ENCODE results near the gene WT1. TPM values are rescaled to one million over a fixed set of nuclear protein-coding genes. Genes with fewer than 3 reads are reported as not detected.
A peak's percentile ranks its signal among the peaks of the same experiment; 100 is the strongest.

WT1 gene
- total RNA-seq, 1 donor from 2014 or later = not detected

DNA sequence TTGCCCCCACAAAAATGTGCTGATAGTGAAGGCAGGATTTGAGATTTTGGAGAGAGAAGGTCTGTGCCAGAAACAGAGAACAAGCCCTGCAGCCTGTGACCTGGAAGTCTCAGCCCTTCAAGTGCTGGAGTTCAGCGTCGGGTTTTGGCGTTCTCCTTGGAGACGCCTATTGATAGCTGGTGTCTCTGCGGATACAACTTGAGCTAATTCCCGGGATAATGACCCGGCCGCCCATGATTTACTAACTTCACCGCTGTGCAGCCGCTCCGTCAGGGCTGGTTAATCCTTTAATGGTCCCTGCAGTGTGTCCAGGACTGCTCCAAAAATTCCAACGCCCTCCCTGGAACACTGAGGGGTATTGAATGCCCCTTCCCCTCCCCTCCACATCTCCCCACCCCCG is 76.6 kb downstream of the WT1 start:
- Histone ChIP-seq H3K79me2 (ENCODE audit: low read depth) (no peaks in the 10 kb centered on the region), H3K4me1 (no peaks in the 10 kb centered on the region), H3K27ac (no peak overlapping the region), H4K20me1 (ENCODE audit: low read depth) (no peaks in the 10 kb centered on the region), H3K4me2 (no peak overlapping the region), H3F3A (ENCODE audit: low read depth) (no peaks in the 10 kb centered on the region), H3K36me3 (no peaks in the 10 kb centered on the region), H3K9me3 (ENCODE audit: low read depth) (no peaks in the 10 kb centered on the region), H3K27me3 (no peaks in the 10 kb centered on the region), H3K4me3 (no peak overlapping the region), H2AFZ (replicated peaks) (no peak overlapping the region), H3K9ac (no peak overlapping the region)
- Mint-ChIP-seq H3K27ac (peak overlapping the region; percentile 55), H3K4me1 (peaks cover 19% of the 10 kb centered on the region), H3K36me3 (no peaks in the 10 kb centered on the region), H3K4me3 (no peak overlapping the region), H3K9me3 (peaks cover 2% of the 10 kb centered on the region), H3K27me3 (ENCODE audit: insufficient read depth, low read depth) (peaks cover 14% of the 10 kb centered on the region)
- TF ChIP-seq EZH2phosphoT487 (IDR thresholded peaks at IDR 0.05) (no peak), CTCF (IDR thresholded peaks at IDR 0.05) (no peak), EZH2 (IDR thresholded peaks at IDR 0.05) (no peak)
- peak; percentile 48 for DNase-seq (ENCODE audit: low spot score)

GRCh38 chr11:32353884-32354283 is 81.5 kb downstream of the WT1 start:
- no peaks in the 10 kb centered on the region for H3K79me2 ChIP-seq (ENCODE audit: low read depth)
- TF ChIP-seq EZH2phosphoT487 (IDR thresholded peaks at IDR 0.05) (no peak), CTCF (IDR thresholded peaks at IDR 0.05) (no peak), EZH2 (IDR thresholded peaks at IDR 0.05) (no peak)
- no peak overlapping the region for H3K4me3 Mint-ChIP-seq
- no peaks in the 10 kb centered on the region for H3K36me3 Mint-ChIP-seq
- no peak for DNase-seq (ENCODE audit: low spot score)
- H3K9me3 ChIP-seq (ENCODE audit: low read depth) = no peaks in the 10 kb centered on the region
- no peak overlapping the region for H3K4me3 ChIP-seq
- no peaks in the 10 kb centered on the region for H3K27me3 ChIP-seq
- no peak overlapping the region for H3K4me2 ChIP-seq
- no peaks in the 10 kb centered on the region for H4K20me1 ChIP-seq (ENCODE audit: low read depth)
- H3K27ac Mint-ChIP-seq = no peak overlapping the region
- H3K9me3 Mint-ChIP-seq = no peaks in the 10 kb centered on the region
- H3K4me1 ChIP-seq = no peaks in the 10 kb centered on the region
- no peaks in the 10 kb centered on the region for H3F3A ChIP-seq (ENCODE audit: low read depth)
- peaks cover 15% of the 10 kb centered on the region for H3K4me1 Mint-ChIP-seq
- H2AFZ ChIP-seq (replicated peaks) = no peak overlapping the region
- peaks cover 11% of the 10 kb centered on the region for H3K27me3 Mint-ChIP-seq (ENCODE audit: insufficient read depth, low read depth)
- no peak overlapping the region for H3K27ac ChIP-seq
- H3K36me3 ChIP-seq = no peaks in the 10 kb centered on the region
- no peak overlapping the region for H3K9ac ChIP-seq

DNA sequence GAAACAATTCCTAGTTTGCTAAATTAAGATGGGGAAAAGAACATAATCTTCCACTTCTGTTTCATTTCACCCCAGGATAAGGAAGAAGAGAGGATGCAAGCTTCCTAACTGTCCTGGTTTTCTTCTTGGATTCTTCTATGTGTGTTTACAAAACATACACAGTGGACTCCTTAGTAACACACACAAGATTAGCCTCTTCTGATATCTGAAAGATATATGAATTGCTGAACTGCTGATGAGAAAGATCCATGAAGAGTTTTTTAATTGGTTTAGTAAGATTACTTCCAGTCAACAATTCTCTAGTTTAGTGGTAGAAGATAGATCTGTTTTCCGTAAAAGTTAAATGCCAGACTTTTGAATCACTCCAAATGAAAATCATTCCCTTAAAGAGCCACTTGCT is 86.8 kb downstream of the WT1 start:
- H3K27me3 Mint-ChIP-seq (ENCODE audit: insufficient read depth, low read depth) = peaks cover 6% of the 10 kb centered on the region

More for the DNA sequence above, 86.8 kb downstream of the WT1 start:
- no peaks in the 10 kb centered on the region for H3K79me2 ChIP-seq (ENCODE audit: low read depth)
- no peak overlapping the region for H3K4me3 Mint-ChIP-seq
- no peaks in the 10 kb centered on the region for H3K27me3 ChIP-seq
- no peaks in the 10 kb centered on the region for H3F3A ChIP-seq (ENCODE audit: low read depth)
- no peaks in the 10 kb centered on the region for H4K20me1 ChIP-seq (ENCODE audit: low read depth)
- H3K4me1 Mint-ChIP-seq = no peaks in the 10 kb centered on the region
- no peak overlapping the region for H3K4me2 ChIP-seq
- no peak overlapping the region for H3K27ac Mint-ChIP-seq
- H3K4me3 ChIP-seq = no peak overlapping the region
- no peaks in the 10 kb centered on the region for H3K36me3 Mint-ChIP-seq
- DNase-seq (ENCODE audit: low spot score) = no peak
- H3K9me3 Mint-ChIP-seq = no peaks in the 10 kb centered on the region
- H3K4me1 ChIP-seq = no peaks in the 10 kb centered on the region
- TF ChIP-seq EZH2phosphoT487 (IDR thresholded peaks at IDR 0.05) (no peak), CTCF (IDR thresholded peaks at IDR 0.05) (no peak), EZH2 (IDR thresholded peaks at IDR 0.05) (no peak)
- no peak overlapping the region for H3K27ac ChIP-seq
- H3K9ac ChIP-seq = no peak overlapping the region
- no peak overlapping the region for H2AFZ ChIP-seq (replicated peaks)
- no peaks in the 10 kb centered on the region for H3K36me3 ChIP-seq
- H3K9me3 ChIP-seq (ENCODE audit: low read depth) = no peaks in the 10 kb centered on the region
